Measurements from ENCODE around the gene TMEM132E. TPM values are rescaled to one million over a fixed set of nuclear protein-coding genes. Genes with fewer than 3 reads are reported as not detected.

Gene TMEM132E
- total and polyA plus RNA-seq, 11 donors = 0.04 to 0.20 (median 0.09) TPM; not detected in 8

DNA sequence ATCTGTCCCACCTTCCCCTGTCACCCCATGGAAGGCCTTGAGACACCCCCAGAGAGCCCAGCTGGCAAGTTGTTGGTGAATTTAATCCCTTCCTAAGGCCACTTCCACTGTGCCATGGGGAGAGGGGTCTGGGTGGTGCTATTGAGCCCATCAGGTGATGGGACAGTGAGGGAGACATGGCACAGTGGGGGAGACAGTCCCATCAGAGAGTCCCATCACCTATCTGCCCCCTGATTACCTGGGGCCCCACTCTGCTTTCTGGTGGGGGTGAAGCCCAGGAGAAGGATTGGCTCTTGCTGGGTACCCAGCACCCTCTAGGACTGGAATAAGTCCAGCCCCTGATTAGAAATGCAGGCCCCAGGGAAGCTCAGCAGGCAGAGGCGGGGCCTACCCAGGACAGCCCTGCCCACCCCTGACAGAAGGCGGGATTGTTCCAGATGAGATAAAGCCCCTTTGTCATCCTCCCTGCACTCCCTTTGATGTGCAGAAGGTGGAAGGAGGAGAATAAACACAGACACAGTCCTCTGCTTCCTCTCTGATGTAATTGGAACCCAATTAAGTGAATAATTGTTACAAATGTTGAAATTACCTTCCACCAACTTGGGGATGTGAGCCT is 18.9 kb downstream of the TMEM132E start:
- WGBS, 4 donors = 60 to 79% (median 63%) methylated on average over 2 of the region's 2 CpGs; no CpG with 5 or more reads in 1 of the 4 donors
- no peak for DNase-seq
- Histone ChIP-seq H3K4me1 (no peaks in the 10 kb centered on the region), H3K4me3 (no peak overlapping the region), H3K27me3 (peaks cover 0 to 47% (median 6%) of the 10 kb centered on the region in 9 donors), H3K36me3 (no peaks in the 10 kb centered on the region), H3K9me3 (no peaks in the 10 kb centered on the region), H3K27ac (no peak overlapping the region)
- intact Hi-C loops (cut with DNase I) = no loop called here
- no peak for ATAC-seq
- no peak for TF ChIP-seq POLR2A (IDR thresholded peaks at IDR 0.05)
- TF ChIP-seq, protein P1, sequence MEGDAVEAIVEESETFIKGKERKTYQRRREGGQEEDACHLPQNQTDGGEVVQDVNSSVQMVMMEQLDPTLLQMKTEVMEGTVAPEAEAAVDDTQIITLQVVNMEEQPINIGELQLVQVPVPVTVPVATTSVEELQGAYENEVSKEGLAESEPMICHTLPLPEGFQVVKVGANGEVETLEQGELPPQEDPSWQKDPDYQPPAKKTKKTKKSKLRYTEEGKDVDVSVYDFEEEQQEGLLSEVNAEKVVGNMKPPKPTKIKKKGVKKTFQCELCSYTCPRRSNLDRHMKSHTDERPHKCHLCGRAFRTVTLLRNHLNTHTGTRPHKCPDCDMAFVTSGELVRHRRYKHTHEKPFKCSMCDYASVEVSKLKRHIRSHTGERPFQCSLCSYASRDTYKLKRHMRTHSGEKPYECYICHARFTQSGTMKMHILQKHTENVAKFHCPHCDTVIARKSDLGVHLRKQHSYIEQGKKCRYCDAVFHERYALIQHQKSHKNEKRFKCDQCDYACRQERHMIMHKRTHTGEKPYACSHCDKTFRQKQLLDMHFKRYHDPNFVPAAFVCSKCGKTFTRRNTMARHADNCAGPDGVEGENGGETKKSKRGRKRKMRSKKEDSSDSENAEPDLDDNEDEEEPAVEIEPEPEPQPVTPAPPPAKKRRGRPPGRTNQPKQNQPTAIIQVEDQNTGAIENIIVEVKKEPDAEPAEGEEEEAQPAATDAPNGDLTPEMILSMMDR (IDR thresholded peaks at IDR 0.05) = no peak

DNA sequence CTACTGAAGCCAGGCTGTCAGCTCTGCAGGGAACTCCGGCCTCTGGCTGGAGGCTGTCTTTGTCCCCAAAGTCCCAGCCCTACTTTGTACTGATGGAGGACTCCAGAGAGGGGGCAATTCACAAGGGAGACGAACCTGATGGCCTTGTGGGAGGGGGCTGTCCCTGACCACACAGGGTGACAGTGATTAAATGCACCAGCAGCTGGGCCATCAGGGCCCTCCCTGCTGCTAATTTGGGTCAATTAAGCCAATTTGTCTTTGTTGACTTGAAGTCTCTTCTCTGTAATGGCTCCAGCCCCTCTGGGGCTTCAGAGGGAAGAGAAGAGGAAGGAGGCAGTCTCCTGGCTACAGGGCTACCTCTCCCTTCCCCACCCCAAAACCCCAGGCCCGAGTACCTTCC is 22.0 kb downstream of the TMEM132E start:
- no peaks in the 10 kb centered on the region for H3K9me3 ChIP-seq
- ATAC-seq (no peak), DNase-seq (no peak)
- no peaks in the 10 kb centered on the region for H3K36me3 ChIP-seq
- H3K27me3 ChIP-seq = peaks cover 0 to 31% (median 0%) of the 10 kb centered on the region in 9 donors
- H3K4me3 ChIP-seq = no peak overlapping the region
- no peak overlapping the region for H3K27ac ChIP-seq
- TF ChIP-seq POLR2A (IDR thresholded peaks at IDR 0.05) = no peak
- TF ChIP-seq, protein P1 (IDR thresholded peaks at IDR 0.05) = no peak
- no peaks in the 10 kb centered on the region for H3K4me1 ChIP-seq
- 28 to 75% (median 49%) methylated on average over 2 to 3 of the region's 3 CpGs for WGBS, 4 donors
- intact Hi-C loops (cut with DNase I) = loop anchor here in 1 of 10 donors (10.0 kb wide), 1 partner anchor 73 kb away; no protein-coding TSS in a partner anchor

DNA sequence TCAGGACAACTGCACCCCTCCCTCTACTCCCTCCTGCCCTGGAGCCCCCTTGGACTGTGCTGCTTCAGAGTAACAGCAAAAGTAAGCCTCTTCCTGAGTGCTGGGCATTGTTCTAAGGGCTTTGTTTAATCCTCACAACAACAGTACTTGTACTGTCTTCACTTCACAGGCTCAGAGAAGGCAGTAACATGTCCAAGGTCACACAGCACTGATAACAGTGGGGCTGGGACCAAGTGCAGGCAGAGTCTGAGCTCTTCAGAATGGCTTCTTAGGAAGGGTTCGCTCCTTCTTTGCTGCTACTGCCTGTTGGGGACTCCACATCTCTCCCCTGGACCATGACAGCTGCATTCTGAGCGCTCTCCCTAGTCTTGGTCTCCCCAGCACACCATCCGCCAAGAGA is 24.6 kb downstream of the TMEM132E start:
- H3K36me3 ChIP-seq = no peaks in the 10 kb centered on the region
- H3K27ac ChIP-seq = no peak overlapping the region
- no peak for DNase-seq
- H3K4me3 ChIP-seq = no peak overlapping the region
- H3K27me3 ChIP-seq = peaks cover 0 to 34% (median 10%) of the 10 kb centered on the region in 9 donors
- intact Hi-C loops (cut with DNase I) = loop anchor here in 1 of 10 donors (10.0 kb wide), 1 partner anchor 71 kb away; no protein-coding TSS in a partner anchor
- ATAC-seq = no peak
- H3K4me1 ChIP-seq = no peaks in the 10 kb centered on the region
- WGBS, 4 donors = 91 to 94% (median 92%) methylated on average over 2 to 3 of the region's 3 CpGs
- H3K9me3 ChIP-seq = no peaks in the 10 kb centered on the region
- TF ChIP-seq, protein P1 (IDR thresholded peaks at IDR 0.05) = no peak
- no peak for TF ChIP-seq POLR2A (IDR thresholded peaks at IDR 0.05)

DNA sequence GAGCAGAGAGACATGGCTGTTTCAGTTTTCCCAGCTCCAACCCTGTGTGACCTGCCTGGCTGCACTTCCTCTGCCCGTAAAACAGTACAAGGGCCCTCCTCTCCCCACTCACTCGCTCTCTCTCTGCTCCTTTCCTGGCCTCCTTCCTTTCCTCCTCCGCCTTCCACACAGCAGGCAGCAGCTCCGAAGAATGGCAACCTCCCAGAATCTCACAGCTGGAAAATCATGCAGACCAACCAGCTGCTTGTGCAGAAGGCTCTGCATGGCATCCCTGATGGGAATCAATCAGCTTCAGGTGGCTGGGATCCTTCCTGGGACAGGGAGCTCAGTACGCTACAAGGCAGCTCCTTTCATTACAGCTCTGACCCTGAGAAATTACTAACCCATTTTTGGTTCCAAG is 27.4 kb downstream of the TMEM132E start:
- 36 to 46% (median 41%) methylated on average over 5 of the region's 5 CpGs for WGBS, 4 donors
- no peak overlapping the region for H3K4me3 ChIP-seq
- DNase-seq = no peak
- H3K36me3 ChIP-seq = no peaks in the 10 kb centered on the region
- peaks cover 0 to 46% (median 18%) of the 10 kb centered on the region in 9 donors for H3K27me3 ChIP-seq
- H3K4me1 ChIP-seq = no peaks in the 10 kb centered on the region
- no peak for ATAC-seq
- H3K9me3 ChIP-seq = no peaks in the 10 kb centered on the region
- TF ChIP-seq, protein P1 (IDR thresholded peaks at IDR 0.05) = no peak
- TF ChIP-seq POLR2A (IDR thresholded peaks at IDR 0.05) = no peak
- intact Hi-C loops (cut with DNase I) = loop anchor here in 1 of 10 donors (10.0 kb wide), 1 partner anchor 68 kb away; no protein-coding TSS in a partner anchor
- H3K27ac ChIP-seq = no peak overlapping the region
